Stimulated activated CD8-positive, alpha-beta memory T cell treated with anti-CD3 and anti-CD28 coated beads, Interleukin-7, amount 100 ng/mL, for 1 hour (primary cell): ENCODE data around the gene ELFN1.

Source experiments
- DNase-seq, 2 donors: peaks; one replicate each; pipeline ENCODE4 v3.0.0-alpha.2; 2020; ENCODE audit warnings: low read depth in 2 of 2

ELFN1 gene

DNA sequence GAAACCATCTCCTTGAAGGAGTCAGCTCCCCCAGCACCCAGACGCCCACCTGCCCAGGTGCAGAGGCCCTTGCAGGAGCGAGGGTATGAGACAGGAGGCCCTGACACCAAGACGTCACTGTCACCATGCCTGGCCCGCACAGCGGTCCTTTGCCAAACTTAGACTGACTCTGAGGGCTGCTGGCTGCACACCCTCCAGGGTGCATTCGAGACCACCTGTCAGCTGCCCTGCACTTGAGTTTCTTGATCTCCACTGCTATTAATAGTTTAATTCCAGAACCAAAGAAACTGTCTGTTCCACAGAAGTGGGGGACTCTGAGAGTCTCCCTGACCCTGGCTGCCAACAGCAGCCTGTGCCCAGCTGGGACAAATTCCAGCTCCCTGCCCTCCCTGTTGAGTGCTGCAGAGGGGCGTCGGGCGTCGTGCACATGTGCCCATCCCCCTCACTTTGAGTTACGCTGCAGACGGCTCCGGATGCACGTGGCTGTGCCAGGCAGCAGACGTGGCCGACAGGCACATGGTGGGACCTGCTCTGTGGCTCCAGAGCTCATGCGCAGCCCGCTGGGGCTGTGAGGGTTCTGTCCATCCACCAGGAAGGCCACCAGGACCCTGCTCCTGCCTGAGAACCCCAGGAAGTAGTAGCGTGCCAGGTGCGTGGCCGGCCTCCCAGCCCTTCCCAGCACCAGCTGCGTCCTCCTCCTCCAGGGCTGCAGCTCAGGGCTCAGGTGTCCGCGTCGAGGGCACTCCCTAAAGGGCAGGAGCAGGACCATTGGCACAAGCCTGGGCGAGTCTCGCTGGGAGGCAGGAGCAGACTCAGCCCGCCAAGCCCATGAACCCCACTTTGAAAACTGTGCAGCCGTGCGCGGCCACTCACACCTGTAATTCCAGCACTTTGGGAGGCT lies 24.8 kb downstream of the ELFN1 start:
- no peak for DNase-seq

DNA sequence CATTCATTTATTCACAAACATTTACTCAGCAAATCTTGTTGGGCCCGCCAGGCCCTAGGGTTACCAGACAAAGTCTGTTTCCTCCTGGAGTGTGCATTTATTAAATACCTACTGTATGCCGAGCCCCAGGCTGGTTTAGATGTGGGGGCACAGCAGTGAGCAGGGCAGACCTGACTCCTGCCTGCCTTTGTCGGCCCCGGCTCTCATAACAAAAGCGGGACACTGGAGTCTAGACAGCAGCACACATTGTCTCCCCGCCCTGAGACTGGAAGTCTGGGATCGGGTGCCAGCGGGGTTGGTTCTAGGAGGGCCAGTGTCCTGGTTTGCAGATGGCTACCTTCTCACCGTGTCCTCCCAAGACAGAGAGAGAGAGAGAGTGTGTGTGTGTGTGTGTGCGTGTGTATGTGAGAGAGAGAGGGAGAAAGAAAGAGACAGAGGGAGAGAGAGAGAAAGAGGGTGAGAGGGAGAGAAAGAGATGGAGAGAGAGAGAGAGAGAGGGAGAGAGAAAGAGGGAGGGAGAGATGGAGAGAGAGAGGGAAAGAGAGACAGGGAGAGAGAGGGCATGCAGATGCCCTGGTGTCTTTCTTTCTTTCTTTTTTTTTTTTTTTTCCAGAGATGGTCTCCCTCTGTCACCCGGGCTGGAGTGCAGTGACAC lies 25.9 kb downstream of the ELFN1 start:
- DNase-seq: no peak

GRCh38 chr7:1696671-1697498 lies 26.8 kb downstream of the ELFN1 start:
- no peak for DNase-seq

GRCh38 chr7:1697499-1698125 lies 27.5 kb downstream of the ELFN1 start:
- DNase-seq: no peak

GRCh38 chr7:1698201-1698600 lies 28.1 kb downstream of the ELFN1 start:
- DNase-seq: no peak

DNA sequence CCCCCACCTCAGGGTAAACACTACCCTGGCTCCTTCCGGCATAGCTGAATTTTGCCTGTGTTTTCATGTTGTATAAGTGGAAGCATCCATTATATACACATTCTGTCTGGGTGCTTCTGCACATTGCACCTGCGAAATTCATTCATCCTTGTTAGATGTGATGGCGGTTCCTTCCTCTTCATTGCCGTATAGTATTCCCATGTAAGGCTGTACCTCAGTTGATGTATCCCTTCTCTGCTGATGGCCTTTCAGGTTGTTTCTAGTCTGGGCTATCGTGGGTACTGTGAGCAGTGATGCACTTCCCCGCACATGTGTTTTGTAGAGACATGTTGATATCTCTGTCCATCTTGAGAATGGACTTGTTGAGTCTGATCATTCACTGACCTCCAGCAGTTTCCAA lies 28.9 kb downstream of the ELFN1 start:
- no peak for DNase-seq

DNA sequence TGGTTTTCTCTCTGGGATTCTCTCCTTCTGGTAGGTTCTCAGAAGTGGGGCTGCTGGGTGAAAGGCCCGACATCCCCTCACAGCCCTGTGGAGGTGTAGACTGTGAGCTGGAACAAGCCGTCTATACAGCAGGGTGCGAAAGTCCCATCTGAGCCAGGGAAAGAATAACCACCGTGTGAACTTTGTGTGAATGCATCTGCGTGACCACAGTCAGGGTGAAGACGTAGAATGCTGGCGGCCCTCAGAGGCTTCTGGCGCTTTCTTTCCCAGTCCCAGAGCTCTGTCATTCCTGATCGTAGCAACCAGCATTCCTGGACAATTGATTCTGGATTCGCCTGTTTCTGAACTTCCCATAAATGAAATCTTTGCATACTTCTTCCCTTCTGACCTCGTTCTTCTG lies 30.0 kb downstream of the ELFN1 start:
- DNase-seq: no peak

DNA sequence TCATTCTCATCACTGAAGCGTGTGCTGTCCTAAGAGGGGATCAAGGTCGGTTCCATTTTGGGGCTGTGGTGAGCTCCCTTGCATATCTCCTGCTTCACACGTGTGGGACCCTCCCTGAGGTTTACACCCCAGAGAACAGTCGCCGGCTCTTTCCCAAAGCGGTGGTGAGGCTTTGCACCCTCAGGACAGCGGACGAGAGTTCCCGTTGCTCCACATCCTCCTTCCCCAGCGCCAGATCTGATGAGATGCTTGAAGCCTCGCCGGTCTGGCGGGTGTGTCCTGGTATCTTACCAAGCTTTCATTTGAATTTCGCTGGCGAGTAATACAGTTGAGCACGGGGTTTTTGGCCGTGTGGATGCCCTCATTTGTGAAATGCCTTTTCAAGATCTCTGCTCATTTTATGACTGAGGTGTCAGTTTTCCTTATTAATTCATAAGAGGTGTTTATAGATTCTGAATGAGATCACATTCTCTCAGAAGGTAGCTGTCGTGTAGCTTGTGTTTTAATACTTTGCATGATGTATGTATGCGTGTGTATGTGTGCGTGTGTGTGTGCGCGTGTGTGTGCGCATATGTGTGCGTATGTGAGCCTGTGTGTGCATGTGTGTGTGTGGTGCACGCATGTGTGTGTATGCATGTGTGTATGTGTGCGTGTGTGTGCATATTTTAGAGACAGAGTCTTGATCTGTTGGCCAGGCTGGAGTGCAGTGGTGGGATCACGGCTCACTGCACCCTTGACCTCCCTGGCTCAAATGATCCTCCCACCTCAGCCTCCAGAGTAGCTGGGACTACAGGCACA lies 30.7 kb downstream of the ELFN1 start:
- no peak for DNase-seq

DNA sequence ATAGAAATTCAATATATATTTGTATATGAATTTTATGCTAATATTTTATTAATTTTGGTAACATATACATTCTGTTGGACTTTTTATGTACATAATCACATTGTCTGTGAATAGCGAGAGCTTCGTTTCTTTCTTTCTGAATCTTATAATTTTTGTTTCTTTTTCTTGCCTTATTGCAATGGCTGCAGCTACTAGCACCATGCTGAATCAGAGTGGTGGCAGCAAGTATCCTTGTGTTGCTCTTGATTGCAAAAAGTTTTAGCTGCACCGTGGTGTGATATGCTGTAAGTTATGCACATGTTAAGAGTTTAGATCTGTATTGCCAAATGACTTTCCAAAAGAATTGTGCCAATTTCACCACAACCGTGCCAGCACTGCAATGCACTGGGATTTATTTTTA lies 32.6 kb downstream of the ELFN1 start:
- no peak for DNase-seq

- no peak for DNase-seq
These were observed 33.4 kb downstream of the ELFN1 start for GRCh38 chr7:1703441-1703840.

- no peak for DNase-seq
These were observed 34.1 kb downstream of the ELFN1 start for GRCh38 chr7:1703871-1704810.

DNA sequence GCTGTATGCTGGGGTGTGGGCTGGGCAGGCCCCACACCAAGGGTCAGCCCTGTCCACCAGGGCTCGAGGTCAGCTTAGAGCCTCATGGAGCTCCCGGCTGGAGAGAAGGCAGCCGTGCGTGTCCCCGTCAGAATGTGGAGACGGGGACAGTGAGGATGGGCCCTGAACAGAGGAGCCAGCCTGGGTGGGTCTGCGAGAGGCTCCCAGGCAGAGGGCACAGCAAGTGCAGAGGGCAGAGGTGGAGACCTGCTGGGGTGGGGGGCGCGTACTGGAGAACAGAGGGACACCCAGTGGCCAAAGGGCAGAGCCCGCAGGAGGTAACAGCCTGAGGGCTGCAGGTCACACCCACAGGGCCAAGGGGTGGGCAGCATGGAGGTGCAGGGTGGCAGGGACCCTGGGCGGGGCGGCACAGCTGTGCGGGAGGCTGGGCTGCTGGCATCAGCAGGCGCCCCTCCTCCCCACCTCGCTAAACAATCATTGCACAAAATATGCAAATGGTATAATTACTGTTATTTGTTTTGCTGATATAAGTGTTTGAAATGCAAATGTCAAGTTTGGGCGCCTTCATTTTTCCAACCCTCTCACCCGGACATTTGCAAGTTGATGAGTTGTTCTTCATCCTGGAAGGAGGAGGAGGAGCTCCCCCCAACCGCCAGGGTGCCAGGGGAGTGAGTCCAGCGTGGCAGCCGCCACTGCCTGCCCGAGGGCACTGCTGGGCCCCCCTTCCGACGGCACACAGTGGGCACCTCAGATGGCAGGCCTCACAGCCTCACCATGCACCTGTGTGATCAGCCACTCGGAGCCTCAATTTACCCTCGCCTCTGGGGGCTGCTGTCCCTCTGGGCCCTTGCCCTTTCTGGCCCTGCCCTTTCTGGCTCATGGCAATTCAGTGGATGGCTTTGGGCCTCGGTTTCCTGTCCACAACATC lies 35.0 kb downstream of the ELFN1 start:
- DNase-seq: no peak

GRCh38 chr7:1705856-1706255 lies 35.8 kb downstream of the ELFN1 start:
- DNase-seq: no peak

DNA sequence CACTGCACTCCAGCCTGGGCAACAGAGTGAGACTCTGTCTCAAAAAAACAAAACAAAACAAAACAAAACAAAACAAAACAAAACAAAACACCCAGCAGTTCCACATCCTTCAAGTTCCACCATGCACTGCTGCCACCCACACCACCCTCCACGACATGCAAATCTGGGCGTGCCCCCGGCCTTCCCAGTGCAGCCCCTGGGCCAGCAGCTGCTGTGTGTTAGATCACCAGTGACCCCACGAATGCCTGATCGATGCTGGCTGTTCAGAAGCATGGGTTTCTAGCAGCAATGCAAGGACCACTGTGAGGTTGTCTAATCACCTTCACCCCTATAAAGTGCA lies 36.3 kb downstream of the ELFN1 start:
- DNase-seq: no peak

DNA sequence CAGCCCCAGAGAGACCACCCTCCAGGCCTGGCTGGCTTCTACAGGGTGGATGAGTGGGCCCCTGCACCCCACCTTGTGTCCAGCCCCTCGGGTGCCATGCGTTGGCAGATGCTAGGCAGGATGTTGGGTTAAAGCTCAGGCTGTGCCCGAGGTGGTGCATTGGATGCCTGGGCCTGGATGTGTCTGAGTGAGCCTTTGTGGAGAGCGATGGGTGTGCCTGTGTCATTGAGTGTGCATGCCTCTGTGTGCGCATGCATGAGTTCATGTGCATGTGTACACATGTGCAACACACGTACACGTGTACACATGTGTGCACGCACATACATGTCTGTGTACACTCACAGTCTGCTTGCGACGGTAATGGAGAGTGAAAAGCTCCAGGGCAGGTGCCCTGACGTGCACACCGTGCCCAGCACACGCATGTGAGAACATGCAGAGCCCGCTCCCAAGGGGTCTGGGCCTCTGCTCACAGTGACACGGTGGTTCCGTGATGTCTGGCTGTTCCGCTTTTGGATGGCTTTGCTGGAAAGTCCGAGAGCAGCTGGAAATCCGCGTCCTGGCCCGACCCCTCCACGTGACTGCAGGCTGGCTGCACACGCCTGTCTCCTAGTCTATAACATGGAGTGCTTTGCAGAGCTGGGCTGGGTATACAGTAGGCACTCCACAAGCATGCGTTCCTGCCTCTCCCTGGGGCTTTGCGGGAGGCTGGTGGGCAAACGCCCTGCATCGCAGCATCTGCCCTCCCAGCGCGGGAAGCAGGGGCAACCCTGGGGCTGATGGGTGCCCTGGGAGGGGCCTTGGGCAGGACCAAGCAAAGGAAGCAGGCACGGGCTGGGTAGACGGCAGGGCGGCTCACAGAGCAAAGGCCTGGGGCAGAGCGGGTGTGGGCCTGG lies 36.9 kb downstream of the ELFN1 start:
- no peak for DNase-seq

DNA sequence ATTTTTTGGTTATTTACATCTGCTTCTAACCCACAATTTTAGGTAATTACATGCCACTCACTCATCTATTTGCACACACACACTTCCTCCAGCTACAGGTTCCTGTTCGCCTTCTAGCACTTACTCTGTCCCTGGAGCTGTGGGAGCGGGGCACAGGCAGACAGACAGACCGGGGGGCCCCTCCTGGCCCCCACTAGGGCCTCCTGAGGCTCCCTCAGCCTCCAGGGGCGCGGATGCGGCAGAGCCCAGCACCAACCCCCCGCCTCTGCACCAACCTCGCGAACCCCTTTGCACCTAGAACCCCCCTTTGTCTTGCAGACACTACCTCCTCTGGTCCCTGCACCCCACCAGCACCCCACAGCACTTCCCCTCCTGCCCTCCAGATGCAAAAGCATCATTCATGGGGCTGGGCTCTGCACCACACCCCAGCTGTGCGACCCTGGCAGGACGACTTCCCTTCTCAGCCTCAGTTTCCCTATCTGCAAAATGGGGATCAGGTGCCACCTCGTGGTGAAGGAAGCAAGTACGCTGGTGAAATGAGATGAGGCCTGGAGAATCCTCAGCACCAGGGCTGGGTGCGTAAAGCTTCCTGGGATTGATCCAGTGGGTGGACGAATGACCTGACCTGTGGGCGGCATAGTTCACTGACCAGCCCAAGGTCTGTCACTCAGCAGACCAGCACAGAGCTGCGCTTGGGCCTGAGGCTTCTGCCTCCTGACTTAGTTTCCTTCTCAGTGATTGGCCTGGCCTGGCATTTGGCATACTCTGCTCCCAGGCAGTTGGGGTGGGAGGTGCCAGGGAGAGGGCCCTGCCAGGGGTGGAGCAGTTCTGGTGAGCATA lies 37.9 kb downstream of the ELFN1 start:
- DNase-seq: no peak
